T follicular helper cell (primary cell): ENCODE data around the gene DARS2.

ENCODE experiments used
- DNase-seq: peaks from one replicate; pipeline ENCODE4 v3.0.0-alpha.2; 2020; ENCODE audit warnings: low read depth

DARS2 gene

GRCh38 chr1:173887627-173888026 lies 63.2 kb downstream of the DARS2 start:
- no peak for DNase-seq

DNA sequence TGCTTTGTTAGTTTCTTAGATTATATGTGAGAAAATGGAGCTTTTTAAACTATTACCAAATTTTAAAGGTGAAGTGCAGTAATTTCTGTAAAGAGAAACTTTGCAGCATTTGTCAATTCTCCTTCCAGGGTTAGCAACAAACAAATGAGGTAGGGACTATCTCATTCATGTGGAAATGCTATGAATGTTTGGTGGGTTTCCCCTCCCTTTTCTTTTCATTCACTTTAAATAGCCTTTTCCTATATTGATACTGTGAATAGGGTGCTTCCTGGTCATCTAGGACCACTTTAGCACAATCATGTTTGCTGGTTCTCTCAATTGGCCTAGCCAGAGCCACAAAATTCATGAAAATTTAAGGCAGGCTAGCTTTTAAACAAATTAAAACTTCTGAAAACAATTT lies 64.3 kb downstream of the DARS2 start:
- no peak for DNase-seq

GRCh38 chr1:173889885-173890284 lies 65.4 kb downstream of the DARS2 start:
- DNase-seq = no peak

DNA sequence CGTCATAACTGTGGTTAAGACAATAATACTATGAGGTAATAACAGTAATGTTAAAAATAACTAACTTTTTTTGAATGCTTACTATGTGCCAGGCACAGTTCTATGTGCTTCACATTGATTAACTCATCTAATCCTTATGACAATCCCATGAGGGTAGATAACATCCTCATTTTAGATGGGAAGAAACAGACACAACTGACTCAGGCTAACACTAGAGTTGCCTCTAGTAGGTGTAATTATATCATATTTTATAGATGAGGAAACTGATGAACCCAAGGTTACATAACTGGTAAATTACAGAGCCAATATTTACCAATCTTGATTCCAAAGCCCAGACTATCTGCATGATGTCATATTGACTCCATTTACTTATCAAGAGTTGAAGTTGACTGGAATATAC lies 69.1 kb downstream of the DARS2 start:
- no peak for DNase-seq

GRCh38 chr1:173894189-173894588 lies 69.7 kb downstream of the DARS2 start:
- DNase-seq = no peak

DNA sequence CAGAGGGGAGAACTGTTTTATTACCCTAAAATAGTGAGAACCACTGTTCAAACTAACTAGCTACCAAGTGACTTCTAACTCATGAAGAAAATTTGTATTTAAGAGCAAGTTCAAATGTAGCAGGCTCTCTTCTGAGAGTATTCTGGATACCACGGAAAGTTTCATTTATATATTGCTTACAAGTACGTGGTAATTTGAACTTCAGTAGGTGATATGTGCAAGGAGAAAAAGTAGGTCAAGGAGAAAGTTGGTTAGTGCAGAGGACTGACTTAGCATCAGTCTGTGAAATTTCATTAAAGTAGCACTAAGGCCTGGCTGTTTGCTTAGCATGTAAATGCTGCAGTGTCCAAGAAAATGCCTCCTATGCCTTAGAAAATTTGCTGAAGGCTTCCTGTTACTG lies 76.0 kb downstream of the DARS2 start:
- no peak for DNase-seq

GRCh38 chr1:173900992-173901391 lies 76.5 kb downstream of the DARS2 start:
- no peak for DNase-seq

GRCh38 chr1:173903827-173904531 lies 79.5 kb downstream of the DARS2 start:
- no peak for DNase-seq
